Glutamatergic neuron (in vitro differentiated cells): ENCODE data around the gene FGF18. TPM values are rescaled to one million over a fixed set of nuclear protein-coding genes. Genes with fewer than 3 reads are reported as not detected.
"Not testable (repeated sequence)": the region's sequence is repeated elsewhere in the genome, so short reads cannot be mapped to it uniquely, and the experiment has no call there.

Source experiments
- DNase-seq: peaks from one replicate; pipeline ENCODE4 v3.0.0; 2022
- H3K27ac Mint-ChIP-seq: one replicate; pipeline ENCODE4 v1.8.0; 2020; ENCODE audit warnings: mild to moderate bottlenecking, mixed read lengths, inconsistent platforms; ENCODE audit not compliant: unreplicated experiment
- H3K27me3 Mint-ChIP-seq: one replicate; pipeline ENCODE4 v1.8.0; 2020; ENCODE audit warnings: mild to moderate bottlenecking, moderate library complexity, mixed read lengths, inconsistent platforms; ENCODE audit not compliant: unreplicated experiment
- H3K36me3 Mint-ChIP-seq: one replicate; pipeline ENCODE4 v1.8.0; 2020; ENCODE audit warnings: mild to moderate bottlenecking, mixed read lengths, inconsistent platforms; ENCODE audit not compliant: unreplicated experiment
- H3K4me1 Mint-ChIP-seq: one replicate; pipeline ENCODE4 v1.8.0; 2020; ENCODE audit warnings: mild to moderate bottlenecking, low read depth, mixed read lengths, inconsistent platforms; ENCODE audit not compliant: unreplicated experiment
- H3K4me3 Mint-ChIP-seq: one replicate; pipeline ENCODE4 v1.8.0; 2020; ENCODE audit warnings: mild to moderate bottlenecking, mixed read lengths, inconsistent platforms; ENCODE audit not compliant: unreplicated experiment
- H3K9me3 Mint-ChIP-seq: one replicate; pipeline ENCODE4 v1.8.0; 2020; ENCODE audit warnings: mild to moderate bottlenecking, moderate library complexity, mixed read lengths, inconsistent platforms; ENCODE audit not compliant: unreplicated experiment
- total RNA-seq: library from RNA; stranded (reverse); fragmentation: NEBNext Ultra II Directional; extraction: Animal tissue kit (Norgen Biotek cat#: 25700); gene quantifications from one replicate; pipeline ENCODE4 v1.2.1, GENCODE V29; 2021; ENCODE audit not compliant: unreplicated experiment
- TF ChIP-seq, protein P1 (sequence below): fragments of 200-600 bp; sonication (generic); IDR thresholded peaks from one replicate; pipeline ENCODE4 v1.5.0; 2021; ENCODE audit not compliant: partially characterized antibody, unreplicated experiment

FGF18 gene
- total RNA-seq, 1 donor from 2014 or later, result 26.3 TPM

DNA sequence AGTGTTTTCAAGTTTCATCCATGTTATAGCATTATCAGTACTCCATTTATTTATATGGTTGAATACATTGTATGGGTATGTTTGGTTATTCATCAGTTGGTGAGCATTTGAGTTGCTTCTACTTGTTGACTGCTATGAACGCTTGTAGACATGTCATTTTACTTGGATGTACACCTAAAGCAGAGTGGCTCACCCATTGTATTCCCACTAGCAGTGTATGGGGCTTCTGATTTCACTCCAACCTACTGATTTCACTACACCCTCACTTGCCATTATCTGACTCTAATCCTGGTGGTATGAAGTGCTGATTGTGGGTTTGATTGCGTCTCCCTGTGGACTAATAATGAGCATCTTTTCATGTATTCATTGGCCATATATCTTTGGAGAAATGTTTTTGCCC is 22.3 kb upstream of the FGF18 start:
- Mint-ChIP-seq H3K36me3 (peaks cover 10% of the 10 kb centered on the region), H3K27ac (no peak overlapping the region), H3K9me3 (peaks cover 4% of the 10 kb centered on the region), H3K4me3 (no peak overlapping the region), H3K4me1 (peaks cover 4% of the 10 kb centered on the region), H3K27me3 (peaks cover 2% of the 10 kb centered on the region)
- TF ChIP-seq, protein P1, sequence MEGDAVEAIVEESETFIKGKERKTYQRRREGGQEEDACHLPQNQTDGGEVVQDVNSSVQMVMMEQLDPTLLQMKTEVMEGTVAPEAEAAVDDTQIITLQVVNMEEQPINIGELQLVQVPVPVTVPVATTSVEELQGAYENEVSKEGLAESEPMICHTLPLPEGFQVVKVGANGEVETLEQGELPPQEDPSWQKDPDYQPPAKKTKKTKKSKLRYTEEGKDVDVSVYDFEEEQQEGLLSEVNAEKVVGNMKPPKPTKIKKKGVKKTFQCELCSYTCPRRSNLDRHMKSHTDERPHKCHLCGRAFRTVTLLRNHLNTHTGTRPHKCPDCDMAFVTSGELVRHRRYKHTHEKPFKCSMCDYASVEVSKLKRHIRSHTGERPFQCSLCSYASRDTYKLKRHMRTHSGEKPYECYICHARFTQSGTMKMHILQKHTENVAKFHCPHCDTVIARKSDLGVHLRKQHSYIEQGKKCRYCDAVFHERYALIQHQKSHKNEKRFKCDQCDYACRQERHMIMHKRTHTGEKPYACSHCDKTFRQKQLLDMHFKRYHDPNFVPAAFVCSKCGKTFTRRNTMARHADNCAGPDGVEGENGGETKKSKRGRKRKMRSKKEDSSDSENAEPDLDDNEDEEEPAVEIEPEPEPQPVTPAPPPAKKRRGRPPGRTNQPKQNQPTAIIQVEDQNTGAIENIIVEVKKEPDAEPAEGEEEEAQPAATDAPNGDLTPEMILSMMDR, result no peak
- DNase-seq, result no peak

DNA sequence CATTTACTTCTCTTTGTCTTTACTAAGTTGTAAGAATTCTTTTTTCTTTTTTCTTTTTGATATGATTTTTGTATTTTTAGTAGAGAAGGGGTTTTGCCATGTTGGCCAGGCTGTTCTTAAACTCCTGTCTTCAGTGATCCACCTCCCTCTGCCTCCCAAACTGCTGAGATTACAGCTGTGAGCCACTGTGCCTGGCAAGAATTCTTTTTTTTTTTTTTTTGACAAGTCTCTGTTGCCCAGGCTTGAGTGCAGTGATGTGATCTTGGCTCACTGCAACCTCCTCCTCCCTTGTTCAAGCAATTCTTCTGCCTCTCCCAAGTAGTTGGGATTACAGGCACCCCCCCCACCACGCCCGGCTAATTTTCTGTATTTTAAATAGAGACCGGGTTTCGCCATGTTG is 21.8 kb upstream of the FGF18 start:
- peaks cover 4% of the 10 kb centered on the region for H3K4me1 Mint-ChIP-seq
- DNase-seq, result no peak
- no peak overlapping the region for H3K27ac Mint-ChIP-seq
- peaks cover 11% of the 10 kb centered on the region for H3K36me3 Mint-ChIP-seq
- H3K4me3 Mint-ChIP-seq, result no peak overlapping the region
- TF ChIP-seq, protein P1, result no peak
- H3K9me3 Mint-ChIP-seq, result peaks cover 4% of the 10 kb centered on the region
- H3K27me3 Mint-ChIP-seq, result peaks cover 2% of the 10 kb centered on the region

DNA sequence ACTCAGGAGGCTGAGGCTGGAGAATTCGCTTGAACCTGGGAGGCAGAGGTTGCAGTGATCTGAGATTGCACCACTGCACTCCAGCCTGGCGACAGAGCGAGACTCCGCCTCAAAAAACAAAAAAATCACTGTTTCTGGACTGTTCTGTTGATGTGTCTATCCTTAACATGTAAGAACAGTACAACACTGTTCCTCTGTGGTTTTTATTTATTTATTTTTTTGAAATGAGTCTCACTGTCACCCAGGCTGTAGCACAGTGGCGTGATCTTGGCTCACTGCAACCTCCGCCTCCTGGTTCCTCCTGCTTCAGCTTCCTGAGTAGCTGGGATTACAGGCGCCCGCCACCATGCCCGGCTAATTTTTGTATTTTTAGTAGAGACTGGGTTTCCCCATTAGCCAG is 20.8 kb upstream of the FGF18 start:
- H3K9me3 Mint-ChIP-seq, H3K27me3 Mint-ChIP-seq, DNase-seq, H3K4me1 Mint-ChIP-seq, H3K27ac Mint-ChIP-seq, H3K4me3 Mint-ChIP-seq: not testable (repeated sequence)
- peaks cover 14% of the 10 kb centered on the region for H3K36me3 Mint-ChIP-seq

DNA sequence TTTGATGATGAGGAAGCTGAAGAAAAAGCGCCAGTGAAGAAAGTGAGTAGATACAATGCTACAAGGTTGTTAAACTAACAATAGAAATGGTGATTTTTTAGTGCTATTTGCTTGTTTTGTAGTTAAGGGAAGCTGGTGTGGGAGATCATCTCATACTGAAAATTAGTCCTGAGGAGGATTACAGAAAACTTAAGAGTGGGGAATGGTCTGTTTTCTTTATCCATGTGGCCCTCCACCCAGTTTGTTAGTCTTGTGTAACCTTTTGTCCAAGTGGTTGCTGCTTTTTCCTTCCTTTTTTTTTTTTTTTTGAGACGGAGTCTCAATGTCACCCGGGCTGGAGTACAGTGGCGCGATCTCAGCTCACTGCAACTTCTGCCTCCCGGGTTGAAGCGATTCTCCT is 19.3 kb upstream of the FGF18 start:
- TF ChIP-seq, protein P1, result no peak
- H3K36me3 Mint-ChIP-seq, result peaks cover 18% of the 10 kb centered on the region
- no peak overlapping the region for H3K4me3 Mint-ChIP-seq
- peaks cover 2% of the 10 kb centered on the region for H3K27me3 Mint-ChIP-seq
- peaks cover 6% of the 10 kb centered on the region for H3K9me3 Mint-ChIP-seq
- DNase-seq, result no peak
- H3K4me1 Mint-ChIP-seq, result no peaks in the 10 kb centered on the region
- no peak overlapping the region for H3K27ac Mint-ChIP-seq

DNA sequence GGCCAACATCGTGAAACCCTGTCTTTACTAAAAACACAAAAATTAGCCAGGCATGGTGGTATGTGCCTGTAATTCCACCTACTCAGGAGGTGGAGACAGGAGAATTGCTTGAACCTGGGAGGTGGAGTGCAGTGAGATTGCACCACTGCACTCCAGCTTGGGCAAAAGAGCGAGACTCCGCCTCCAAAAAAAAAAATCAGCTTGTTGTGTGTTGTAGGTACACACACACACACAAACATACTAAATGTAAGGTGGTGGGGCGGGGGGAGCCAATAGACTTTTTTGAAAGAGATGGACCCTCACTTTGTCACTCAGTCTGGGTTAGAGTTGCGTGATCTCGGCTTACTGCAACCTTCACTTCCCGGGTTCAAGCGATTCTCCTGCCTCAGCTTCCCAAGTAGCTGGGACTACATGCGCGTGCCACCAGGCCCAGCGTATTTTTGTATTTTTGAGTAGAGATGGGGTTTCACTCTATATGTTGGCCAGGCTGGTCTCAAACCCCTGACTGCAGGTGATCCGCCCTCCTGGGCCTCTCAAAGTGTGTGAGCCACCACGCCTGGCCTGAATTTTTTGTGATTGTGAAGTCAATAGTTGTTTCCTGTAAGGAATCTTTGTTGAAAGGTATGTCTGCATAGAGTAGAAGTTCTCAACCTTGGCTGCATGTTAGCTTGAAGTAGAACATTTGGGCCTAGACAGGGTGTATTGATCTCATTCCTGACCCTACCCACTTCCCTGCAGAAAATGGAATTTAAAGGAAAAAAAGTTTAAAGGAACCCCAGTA is 18.1 kb upstream of the FGF18 start:
- Mint-ChIP-seq H3K27ac (no peak overlapping the region), H3K9me3 (peaks cover 5% of the 10 kb centered on the region), H3K36me3 (peaks cover 22% of the 10 kb centered on the region), H3K4me3 (no peak overlapping the region), H3K4me1 (no peaks in the 10 kb centered on the region), H3K27me3 (no peaks in the 10 kb centered on the region)
- DNase-seq, result no peak
- TF ChIP-seq, protein P1, result no peak

DNA sequence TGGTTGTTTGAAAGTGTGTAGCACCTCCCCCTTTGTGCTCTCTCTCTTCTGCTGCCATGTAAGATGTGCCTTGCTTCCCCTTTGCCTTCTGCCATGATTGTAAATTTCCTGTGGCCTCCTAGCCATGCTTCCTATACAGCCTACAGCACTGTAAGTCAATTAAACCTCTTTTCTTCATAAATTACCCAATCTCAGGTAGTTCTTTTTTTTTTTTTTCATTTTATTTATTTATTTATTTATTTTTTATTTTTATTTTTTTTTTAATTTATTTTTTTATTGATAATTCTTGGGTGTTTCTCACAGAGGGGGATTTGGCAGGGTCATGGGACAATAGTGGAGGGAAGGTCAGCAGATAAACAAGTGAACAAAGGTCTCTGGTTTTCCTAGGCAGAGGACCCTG is 16.7 kb upstream of the FGF18 start:
- H3K27me3 Mint-ChIP-seq, H3K4me1 Mint-ChIP-seq, DNase-seq, H3K9me3 Mint-ChIP-seq, H3K4me3 Mint-ChIP-seq, H3K27ac Mint-ChIP-seq: not testable (repeated sequence)
- peaks cover 22% of the 10 kb centered on the region for H3K36me3 Mint-ChIP-seq
